ENCODE data around the gene CAPN8. TPM values are rescaled to one million over a fixed set of nuclear protein-coding genes. Genes with fewer than 3 reads are reported as not detected.

Gene CAPN8
- total RNA-seq, 1 donor, result not detected

DNA sequence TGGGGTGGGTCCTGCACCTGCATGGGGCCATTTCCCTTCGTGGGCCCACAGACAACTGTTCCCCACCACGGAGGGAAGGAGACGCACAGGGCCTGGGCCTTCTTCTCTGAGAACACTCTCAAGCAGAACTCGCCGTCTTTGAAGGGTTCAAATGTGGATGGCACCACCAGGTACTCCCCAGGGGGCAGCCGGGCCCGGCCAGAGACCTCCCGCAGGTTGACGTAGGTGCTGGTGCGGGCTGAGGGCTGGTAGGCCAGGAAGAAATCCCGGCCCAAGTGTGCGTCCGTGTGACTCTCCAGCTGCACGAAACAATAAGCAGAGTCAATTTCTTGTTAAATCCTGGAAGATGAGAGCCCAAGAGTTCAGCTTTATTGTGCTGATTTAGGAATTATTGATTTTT lies 56.4 kb downstream of the CAPN8 start:
- TF ChIP-seq, protein P1, sequence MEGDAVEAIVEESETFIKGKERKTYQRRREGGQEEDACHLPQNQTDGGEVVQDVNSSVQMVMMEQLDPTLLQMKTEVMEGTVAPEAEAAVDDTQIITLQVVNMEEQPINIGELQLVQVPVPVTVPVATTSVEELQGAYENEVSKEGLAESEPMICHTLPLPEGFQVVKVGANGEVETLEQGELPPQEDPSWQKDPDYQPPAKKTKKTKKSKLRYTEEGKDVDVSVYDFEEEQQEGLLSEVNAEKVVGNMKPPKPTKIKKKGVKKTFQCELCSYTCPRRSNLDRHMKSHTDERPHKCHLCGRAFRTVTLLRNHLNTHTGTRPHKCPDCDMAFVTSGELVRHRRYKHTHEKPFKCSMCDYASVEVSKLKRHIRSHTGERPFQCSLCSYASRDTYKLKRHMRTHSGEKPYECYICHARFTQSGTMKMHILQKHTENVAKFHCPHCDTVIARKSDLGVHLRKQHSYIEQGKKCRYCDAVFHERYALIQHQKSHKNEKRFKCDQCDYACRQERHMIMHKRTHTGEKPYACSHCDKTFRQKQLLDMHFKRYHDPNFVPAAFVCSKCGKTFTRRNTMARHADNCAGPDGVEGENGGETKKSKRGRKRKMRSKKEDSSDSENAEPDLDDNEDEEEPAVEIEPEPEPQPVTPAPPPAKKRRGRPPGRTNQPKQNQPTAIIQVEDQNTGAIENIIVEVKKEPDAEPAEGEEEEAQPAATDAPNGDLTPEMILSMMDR (IDR thresholded peaks at IDR 0.05; ENCODE audit: insufficient read depth, low read length), result no peak
- DNase-seq (ENCODE audit: low read depth), result no peak
- H3K4me3 ChIP-seq (ENCODE audit: low read depth, low read length), result no peak overlapping the region

DNA sequence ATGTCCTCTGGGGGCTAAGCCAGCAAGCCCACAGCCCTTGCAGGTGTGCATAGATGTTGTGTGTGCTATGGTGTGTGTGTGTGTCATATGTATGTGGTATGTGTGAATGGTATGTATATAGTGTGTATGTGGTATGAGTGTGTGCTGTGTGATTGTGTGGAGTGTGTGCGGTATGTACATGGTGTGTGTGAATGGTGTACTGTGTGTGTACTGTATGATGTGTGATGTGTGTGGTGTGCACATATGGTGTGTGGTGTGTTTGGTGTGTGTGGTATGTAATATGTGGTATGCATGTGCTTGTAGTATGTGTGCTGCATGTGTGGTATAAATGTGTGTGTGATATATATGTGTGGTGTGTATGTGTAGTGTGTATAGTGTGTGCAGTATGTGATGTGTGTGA lies 107.0 kb downstream of the CAPN8 start:
- DNase-seq (ENCODE audit: low read depth), result no peak
- TF ChIP-seq, protein P1 (IDR thresholded peaks at IDR 0.05; ENCODE audit: insufficient read depth, low read length), result no peak
- no peak overlapping the region for H3K4me3 ChIP-seq (ENCODE audit: low read depth, low read length)

DNA sequence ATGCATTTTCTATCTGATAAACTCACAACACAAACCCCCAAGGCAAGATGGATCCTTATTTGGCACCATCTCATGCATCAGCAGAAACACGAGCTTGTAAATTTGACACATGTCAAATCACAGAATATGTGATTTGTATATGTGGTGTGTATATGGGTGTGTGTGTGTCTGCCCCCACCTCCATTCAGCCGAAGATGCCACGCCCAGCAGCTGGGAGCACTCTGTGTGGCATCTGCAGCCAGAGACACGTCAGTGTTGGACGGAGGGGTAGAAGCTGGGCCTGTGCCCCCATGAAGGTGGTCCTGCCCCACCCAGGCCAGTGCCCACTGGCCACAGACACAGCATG lies 108.4 kb downstream of the CAPN8 start:
- H3K4me3 ChIP-seq (ENCODE audit: low read depth, low read length), result no peak overlapping the region
- no peak for DNase-seq (ENCODE audit: low read depth)
- TF ChIP-seq, protein P1 (IDR thresholded peaks at IDR 0.05; ENCODE audit: insufficient read depth, low read length), result no peak

DNA sequence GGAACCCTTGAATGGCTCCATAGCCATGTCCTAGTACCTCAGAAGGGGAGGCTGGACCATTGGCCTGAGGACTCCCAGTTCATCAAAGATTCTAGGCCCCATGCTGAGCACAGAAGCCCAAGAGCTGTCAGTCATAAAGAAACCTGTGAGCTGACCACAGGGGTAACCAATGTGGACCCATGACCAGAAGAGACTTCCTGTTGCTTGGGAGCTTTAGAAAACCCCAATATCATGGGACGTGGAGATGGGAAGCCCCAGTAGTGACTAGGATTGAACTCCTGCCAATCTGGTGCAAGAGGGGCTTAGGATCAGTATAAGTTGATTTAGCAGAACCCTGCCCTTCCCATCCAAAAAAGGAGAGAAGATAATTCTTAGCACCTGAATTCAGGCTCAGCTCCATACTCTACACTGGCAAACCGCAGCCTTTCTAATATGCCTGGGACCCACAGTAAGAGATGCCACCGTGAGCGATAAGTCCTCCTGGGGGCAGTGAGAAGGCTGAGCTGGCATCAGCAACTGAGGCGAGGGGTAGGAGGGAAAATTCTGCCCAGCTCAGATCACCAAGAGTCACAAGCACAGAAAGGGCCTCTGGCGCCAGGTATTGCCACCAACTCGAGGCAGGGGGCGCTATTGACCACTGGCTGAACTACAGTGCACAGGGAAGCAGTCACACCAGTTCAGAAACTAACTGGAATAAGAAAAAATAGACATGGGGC lies 108.9 kb downstream of the CAPN8 start:
- TF ChIP-seq, protein P1 (IDR thresholded peaks at IDR 0.05; ENCODE audit: insufficient read depth, low read length), result peak; percentile 45
- DNase-seq (ENCODE audit: low read depth), result peak; percentile 10

DNA sequence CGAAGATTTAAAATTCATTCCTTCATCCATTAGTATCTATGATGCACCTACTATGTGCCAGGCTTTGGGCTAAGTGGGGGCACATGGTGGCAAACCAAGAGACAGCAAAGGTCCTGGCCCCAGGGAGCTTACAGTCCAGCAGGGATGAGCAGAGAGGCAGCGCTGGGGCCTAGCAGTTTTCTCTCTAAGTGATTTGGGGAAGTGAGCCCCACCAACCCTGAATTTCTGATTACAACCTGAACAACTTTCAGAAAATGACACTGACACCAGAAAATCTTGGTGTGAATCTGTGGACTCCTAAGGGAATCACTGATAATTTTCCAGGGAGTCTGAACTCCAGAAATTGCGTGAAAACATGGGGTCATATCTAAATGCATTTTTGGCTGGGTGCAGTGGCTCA lies 111.5 kb downstream of the CAPN8 start:
- TF ChIP-seq, protein P1 (IDR thresholded peaks at IDR 0.05; ENCODE audit: insufficient read depth, low read length), result no peak
- H3K4me3 ChIP-seq (ENCODE audit: low read depth, low read length), result no peak overlapping the region
- no peak for DNase-seq (ENCODE audit: low read depth)

More for the DNA sequence above, 108.9 kb downstream of the CAPN8 start:
- no peak overlapping the region for H3K4me3 ChIP-seq (ENCODE audit: low read depth, low read length)

DNA sequence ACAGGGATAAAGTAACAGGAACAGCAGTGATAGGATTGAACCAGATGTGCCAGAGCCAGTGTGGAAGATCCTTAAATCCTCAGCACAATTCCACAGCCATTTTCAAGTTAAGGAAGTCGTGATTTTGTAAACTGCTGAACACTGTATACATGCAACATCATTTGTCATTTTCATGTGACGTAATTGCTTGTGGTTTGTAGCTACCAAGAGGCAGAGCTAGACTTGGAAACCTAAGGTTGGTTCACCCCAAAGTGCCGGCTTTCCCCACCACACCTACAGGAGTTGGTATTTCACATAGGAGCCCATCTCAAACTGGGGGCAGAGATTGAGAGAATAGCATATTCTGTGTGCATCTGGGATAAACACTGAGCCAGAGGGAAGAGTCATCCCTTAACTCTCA lies 113.9 kb downstream of the CAPN8 start:
- H3K4me3 ChIP-seq (ENCODE audit: low read depth, low read length), result no peak overlapping the region
- DNase-seq (ENCODE audit: low read depth), result no peak
- TF ChIP-seq, protein P1 (IDR thresholded peaks at IDR 0.05; ENCODE audit: insufficient read depth, low read length), result no peak

DNA sequence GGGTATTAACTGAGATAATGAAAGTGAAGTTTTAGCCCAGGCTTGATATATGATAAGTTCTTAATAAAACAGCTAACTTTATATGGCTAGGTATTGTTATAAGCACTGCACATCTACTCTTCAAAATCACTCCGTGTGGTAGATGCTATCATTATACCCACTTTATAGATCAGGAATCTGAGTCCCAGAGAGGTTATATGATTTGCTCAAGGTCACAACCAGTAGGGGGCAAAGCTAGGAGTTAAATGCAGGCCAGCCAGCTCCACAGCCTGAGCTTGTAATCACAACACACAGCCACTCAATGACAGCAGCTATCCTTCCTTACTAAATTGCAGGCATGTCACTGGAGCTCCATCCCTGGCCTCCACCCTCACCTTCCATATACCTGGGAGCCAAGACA lies 115.8 kb downstream of the CAPN8 start:
- DNase-seq (ENCODE audit: low read depth), result no peak
- TF ChIP-seq, protein P1 (IDR thresholded peaks at IDR 0.05; ENCODE audit: insufficient read depth, low read length), result no peak

More for the DNA sequence above, 115.8 kb downstream of the CAPN8 start:
- H3K4me3 ChIP-seq (ENCODE audit: low read depth, low read length), result no peak overlapping the region
